Epithelial cell of proximal tubule (primary cell): ENCODE data around the gene PTH1R. TPM values are rescaled to one million over a fixed set of nuclear protein-coding genes. Genes with fewer than 3 reads are reported as not detected.
"Not testable (repeated sequence)": the region's sequence is repeated elsewhere in the genome, so short reads cannot be mapped to it uniquely, and the experiment has no call there.

ENCODE experiments used
- DNase-seq: peaks from one replicate; pipeline ENCODE4 v3.0.0-alpha.2; 2011; ENCODE audit warnings: low read depth
- H3K4me3 ChIP-seq: 2 replicates; pipeline ENCODE4 v1.5.1; 2011; ENCODE audit warnings: low read depth, mild to moderate bottlenecking, low read length
- total RNA-seq: library from RNA; depleted of rRNA; stranded (reverse); fragments of >200 nt; gene quantifications from 2 replicates; pipeline ENCODE4 v1.2.3, GENCODE V29; 2015
- TF ChIP-seq, protein P1 (sequence below): conservative IDR thresholded peaks from 2 replicates; pipeline ENCODE4 v1.5.1; 2012; ENCODE audit warnings: low read depth, mild to moderate bottlenecking, low read length

PTH1R gene
- total RNA-seq, 1 donor from 2014 or later: 11.5 TPM

DNA sequence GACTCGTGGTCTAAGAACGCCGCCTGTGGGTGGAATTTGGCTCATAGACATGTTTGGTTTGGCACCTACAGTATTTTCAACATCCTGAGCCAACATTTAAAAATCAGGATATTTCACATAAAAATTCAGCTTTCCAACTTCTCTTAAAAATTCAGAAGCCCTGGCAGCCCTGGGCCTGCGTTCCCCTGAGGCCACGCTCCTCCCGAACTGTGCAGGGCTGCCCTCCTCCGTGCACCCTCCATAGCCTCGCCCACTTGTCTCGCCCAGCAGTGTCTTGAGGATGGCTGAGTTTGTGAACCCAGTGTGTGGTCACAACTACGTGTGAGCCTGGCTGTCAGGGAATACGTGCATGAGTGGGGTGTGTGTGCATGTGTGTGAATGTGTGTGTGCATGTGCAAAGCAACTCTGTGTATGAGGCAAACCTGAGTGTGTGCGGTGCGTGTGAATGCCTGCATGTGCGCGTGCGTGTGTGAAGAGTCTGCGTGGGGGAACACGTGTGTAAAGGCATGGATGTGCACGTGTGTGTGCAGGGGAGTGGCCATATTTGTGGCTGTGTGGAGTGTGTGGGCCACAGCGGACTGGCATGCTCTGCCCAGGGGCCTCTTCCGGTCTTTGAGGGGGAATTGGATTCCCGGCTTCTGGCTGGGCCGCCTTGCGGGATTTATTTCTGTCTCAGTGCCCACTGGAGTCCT lies 30.9 kb downstream of the PTH1R start:
- no peak for DNase-seq
- TF ChIP-seq, protein P1, sequence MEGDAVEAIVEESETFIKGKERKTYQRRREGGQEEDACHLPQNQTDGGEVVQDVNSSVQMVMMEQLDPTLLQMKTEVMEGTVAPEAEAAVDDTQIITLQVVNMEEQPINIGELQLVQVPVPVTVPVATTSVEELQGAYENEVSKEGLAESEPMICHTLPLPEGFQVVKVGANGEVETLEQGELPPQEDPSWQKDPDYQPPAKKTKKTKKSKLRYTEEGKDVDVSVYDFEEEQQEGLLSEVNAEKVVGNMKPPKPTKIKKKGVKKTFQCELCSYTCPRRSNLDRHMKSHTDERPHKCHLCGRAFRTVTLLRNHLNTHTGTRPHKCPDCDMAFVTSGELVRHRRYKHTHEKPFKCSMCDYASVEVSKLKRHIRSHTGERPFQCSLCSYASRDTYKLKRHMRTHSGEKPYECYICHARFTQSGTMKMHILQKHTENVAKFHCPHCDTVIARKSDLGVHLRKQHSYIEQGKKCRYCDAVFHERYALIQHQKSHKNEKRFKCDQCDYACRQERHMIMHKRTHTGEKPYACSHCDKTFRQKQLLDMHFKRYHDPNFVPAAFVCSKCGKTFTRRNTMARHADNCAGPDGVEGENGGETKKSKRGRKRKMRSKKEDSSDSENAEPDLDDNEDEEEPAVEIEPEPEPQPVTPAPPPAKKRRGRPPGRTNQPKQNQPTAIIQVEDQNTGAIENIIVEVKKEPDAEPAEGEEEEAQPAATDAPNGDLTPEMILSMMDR: peak; percentile 53

GRCh38 chr3:46908986-46909534 lies 31.5 kb downstream of the PTH1R start:
- DNase-seq: no peak
- TF ChIP-seq, protein P1: no peak
- H3K4me3 ChIP-seq: no peak overlapping the region

More for the DNA sequence above, 30.9 kb downstream of the PTH1R start:
- no peak overlapping the region for H3K4me3 ChIP-seq

DNA sequence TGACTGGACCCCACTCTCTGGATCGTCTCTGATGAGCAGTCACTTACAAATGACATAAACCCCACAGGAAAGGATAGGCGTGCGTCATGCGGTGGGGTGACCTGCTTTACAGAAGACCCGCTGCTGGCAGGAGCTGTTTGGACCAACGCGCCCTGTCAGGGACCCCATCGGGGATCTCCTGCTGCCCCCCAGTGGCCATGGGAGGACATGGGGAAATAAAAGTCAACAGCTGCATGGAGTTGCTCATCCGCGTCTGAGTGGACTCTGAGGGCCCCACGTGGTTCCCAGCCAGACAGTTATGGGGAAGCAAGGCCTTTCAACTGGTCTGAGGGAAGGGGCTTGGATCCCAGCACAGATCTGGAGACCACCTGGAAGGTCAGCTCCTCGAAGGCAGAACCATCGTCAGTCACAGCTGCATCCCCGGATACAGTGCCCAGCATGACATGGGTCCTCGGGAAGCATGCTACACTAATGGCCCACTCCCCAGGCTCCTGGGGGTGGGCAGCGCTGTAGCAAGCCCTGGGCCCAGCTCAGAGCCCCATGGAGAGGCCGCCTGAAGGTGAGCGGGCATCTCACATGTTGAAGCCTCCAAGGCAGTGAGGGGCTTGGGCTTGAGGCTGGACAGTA lies 32.1 kb downstream of the PTH1R start:
- no peak for DNase-seq
- H3K4me3 ChIP-seq: no peak overlapping the region
- TF ChIP-seq, protein P1: peak; percentile 90

DNA sequence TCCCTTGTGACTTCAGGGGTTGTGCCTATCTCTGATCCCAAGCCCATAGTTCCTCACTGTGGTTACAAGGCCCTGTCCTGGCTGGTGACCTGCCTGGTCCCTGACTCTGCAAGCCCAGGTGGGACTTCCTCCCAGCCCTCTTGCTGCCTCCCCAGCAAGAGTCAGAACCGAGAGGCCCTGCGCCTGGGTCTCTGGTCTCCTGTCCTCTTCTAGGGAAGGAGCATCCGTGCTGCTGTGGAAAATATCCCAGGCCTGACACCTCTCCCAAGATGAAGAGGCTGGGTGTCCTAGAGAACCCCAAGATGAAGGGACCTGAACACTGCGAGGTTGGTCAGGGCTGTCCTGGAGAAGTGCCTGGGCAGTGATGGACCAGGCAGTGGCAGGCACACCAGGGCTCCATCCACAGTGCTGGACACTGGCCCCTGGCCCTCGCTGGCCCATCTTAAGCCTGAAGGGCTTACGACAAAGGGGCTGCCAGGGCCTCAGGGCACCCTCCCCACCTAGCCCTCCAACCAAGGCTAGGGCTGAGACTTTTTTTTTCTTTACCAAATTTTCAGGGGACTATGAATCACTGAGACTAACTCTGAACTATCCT lies 32.7 kb downstream of the PTH1R start:
- TF ChIP-seq, protein P1: no peak
- H3K4me3 ChIP-seq: no peak overlapping the region
- DNase-seq: no peak

DNA sequence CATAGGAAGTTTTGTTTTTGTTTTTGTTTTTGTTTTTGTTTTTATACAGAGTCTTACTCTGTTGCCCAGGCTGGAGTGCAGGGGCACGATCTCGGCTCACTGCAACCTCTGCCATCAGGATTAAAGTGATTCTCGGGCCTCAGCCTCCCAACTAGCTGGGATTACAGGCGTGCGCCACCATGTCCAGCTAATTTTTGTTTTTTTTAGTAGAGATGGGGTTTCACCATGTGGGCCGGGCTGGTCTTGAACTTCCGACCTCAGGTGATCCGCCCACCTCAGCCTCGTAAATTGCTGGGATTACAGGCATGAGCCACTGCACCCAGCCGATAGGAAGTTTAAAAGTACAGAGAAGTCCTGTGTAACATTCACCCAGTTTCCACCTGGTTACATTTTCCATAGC lies 33.4 kb downstream of the PTH1R start:
- DNase-seq, H3K4me3 ChIP-seq: not testable (repeated sequence)

GRCh38 chr3:46912986-46913385 lies 35.5 kb downstream of the PTH1R start:
- TF ChIP-seq, protein P1: no peak
- no peak for DNase-seq
- H3K4me3 ChIP-seq: no peak overlapping the region

GRCh38 chr3:46913644-46914043 lies 36.1 kb downstream of the PTH1R start:
- no peak overlapping the region for H3K4me3 ChIP-seq
- peak; percentile 59 for DNase-seq
- TF ChIP-seq, protein P1: no peak
